Measurements from ENCODE around the gene PCNX3. TPM values are rescaled to one million over a fixed set of nuclear protein-coding genes. Genes with fewer than 3 reads are reported as not detected.
A peak's percentile ranks its signal among the peaks of the same experiment; 100 is the strongest.

The PCNX3 gene
- polyA plus RNA-seq, 1 experiment: 9.7 TPM

DNA sequence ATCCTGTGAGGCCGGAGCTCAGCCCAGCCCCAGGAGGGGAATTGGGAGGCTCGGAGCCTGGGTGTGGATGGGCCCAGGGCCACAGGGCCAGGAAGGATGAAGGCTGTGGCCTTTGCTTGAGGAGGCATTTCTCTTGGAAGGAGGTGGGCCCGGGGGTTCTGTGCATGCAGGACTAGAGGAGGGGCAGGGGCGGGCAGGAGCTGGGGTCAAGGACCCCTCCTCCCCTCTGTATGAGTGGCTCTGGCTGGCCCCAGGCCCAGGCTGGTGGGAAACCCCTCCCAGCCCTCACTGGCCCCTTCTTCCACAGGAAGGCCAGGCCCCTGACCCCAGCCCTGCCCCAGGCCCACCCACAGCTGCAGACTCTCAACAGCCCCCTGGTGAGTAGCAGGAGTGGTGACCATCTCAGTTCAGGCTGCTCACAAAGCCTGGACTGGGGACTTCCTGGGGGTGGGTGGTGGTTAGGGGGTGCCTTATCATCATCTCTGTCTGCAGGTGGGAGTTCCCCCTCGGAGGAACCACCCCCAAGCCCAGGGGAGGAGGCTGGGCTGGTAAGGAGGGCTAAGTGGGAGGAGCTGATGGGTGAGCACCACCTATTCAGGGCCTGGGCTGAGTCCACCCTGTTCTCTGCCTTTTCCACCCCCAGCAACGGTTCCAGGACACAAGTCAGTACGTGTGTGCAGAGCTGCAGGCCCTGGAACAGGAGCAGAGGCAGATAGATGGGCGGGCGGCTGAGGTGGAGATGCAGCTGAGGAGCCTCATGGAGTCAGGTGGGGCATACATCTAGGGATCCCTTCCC is 25.9 kb upstream of the PCNX3 start:
- ChIA-PET POLR2A (interaction anchor here (0.7 to 1.1 kb wide), 2 partner anchors 64 to 177 kb away, joined by 3 to 4 read pairs; no protein-coding TSS in a partner anchor), CTCF (interaction anchor here (1.0 to 1.5 kb wide), 3 partner anchors 12 to 49 kb away, joined by 3 to 5 read pairs (median 5); no protein-coding TSS in a partner anchor)
- no peak for TF ChIP-seq CTCF (IDR thresholded peaks at IDR 0.05; ENCODE audit: low read depth, low read length)
- Histone ChIP-seq H3K9me3 (ENCODE audit: control insufficient read depth, insufficient read depth, low read length) (no peaks in the 10 kb centered on the region), H3K4me3 (ENCODE audit: low read depth, low read length) (no peak overlapping the region), H3K27ac (ENCODE audit: low read depth, low read length) (no peak overlapping the region), H3K27me3 (ENCODE audit: control insufficient read depth, insufficient read depth, low read length) (no peaks in the 10 kb centered on the region)
- no peak for DNase-seq (ENCODE audit: low read depth, low spot score)

DNA sequence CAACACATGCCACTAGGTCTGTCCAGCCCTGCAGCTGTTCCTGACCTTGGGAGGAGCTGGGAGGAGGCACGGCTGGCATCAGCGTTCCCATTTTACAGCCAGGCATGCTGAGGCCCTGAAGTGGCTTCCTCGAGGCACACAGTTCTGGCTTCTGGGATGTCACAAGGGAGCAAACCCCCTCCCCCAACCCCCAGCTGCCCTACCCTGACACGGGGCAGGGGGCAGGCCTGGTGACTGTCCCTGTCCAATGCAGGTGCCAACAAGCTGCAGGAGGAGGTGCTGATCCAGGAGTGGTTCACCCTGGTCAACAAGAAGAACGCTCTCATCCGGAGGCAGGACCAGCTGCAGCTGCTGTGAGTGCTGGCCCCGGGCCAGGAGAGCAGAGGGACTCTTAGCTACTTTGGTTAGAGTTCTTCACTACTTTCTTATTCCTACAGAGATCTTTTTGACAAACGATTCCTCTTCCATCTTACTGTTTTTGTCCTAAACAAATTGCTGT is 25.3 kb upstream of the PCNX3 start:
- Histone ChIP-seq H3K4me3 (ENCODE audit: low read depth, low read length) (no peak overlapping the region), H3K27me3 (ENCODE audit: control insufficient read depth, insufficient read depth, low read length) (no peaks in the 10 kb centered on the region), H3K9me3 (ENCODE audit: control insufficient read depth, insufficient read depth, low read length) (no peaks in the 10 kb centered on the region), H3K27ac (ENCODE audit: low read depth, low read length) (no peak overlapping the region)
- POLR2A ChIA-PET: interaction anchor here (0.7 to 1.1 kb wide), 2 partner anchors 63 to 177 kb away, joined by 3 to 4 read pairs; no protein-coding TSS in a partner anchor
- peak; percentile 57 for DNase-seq (ENCODE audit: low read depth, low spot score)
- CTCF ChIA-PET: interaction anchor here (1.0 to 1.5 kb wide), 3 partner anchors 12 to 50 kb away, joined by 3 to 5 read pairs (median 5); no protein-coding TSS in a partner anchor
- TF ChIP-seq CTCF (IDR thresholded peaks at IDR 0.05; ENCODE audit: low read depth, low read length): no peak

DNA sequence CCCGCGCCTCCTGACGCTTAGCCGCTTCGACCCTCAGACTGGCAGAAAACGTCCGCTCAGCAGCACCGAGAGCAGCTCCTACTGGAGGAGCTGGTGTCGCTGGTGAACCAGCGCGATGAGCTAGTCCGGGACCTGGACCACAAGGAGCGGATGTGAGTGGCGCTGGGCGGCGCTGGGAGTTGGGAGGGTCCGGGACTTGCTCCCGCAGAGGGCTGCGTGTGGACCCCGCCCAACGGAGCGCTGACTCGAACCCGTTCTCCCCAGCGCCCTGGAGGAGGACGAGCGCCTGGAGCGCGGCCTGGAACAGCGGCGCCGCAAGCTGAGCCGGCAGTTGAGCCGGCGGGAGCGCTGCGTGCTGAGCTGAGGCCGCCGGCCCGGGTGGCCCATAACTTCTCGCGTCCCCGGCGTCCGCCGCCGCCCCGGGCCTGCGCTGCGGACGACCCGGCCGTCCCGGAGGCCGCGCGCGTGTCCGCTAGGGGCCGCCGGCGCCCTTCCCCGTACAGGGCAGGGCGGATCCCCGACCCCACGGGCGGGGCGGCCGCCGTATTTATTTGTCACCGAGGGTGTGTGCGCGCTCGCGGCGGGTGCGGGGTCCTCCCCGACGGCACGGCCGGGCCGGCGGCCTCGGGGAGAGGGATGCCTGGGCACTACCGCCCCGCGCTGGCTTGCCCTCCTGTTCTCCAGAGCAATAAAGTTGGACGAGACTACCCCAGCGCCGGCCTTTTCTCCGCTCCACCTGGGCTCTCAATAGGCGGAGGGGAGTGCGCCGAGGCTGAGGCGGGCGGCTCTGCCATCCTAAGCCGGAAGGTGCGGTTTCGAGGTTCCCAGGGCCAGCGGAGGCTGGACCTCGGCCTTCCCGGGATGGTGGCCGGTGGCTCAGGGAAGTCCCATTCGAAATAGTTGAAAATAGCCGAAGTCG is 23.4 kb upstream of the PCNX3 start:
- peak; percentile 1; the same call in 1 of the 2 replicates for TF ChIP-seq CTCF (IDR thresholded peaks at IDR 0.05; ENCODE audit: low read depth, low read length)
- H3K9me3 ChIP-seq (ENCODE audit: control insufficient read depth, insufficient read depth, low read length): no peaks in the 10 kb centered on the region
- POLR2A ChIA-PET: interaction anchor here (0.6 kb wide), 1 partner anchor 81 kb away, joined by 6 read pairs; no protein-coding TSS in a partner anchor
- no peak for DNase-seq (ENCODE audit: low read depth, low spot score)
- CTCF ChIA-PET: interaction anchor here (0.6 to 3.8 kb wide), 7 partner anchors 12 to 51 kb away, joined by 3 to 48 read pairs (median 13); partner anchors contain the start of genes FAM89B, PCNX3 and ZNRD2
- H3K27ac ChIP-seq (ENCODE audit: low read depth, low read length): no peak overlapping the region
- H3K27me3 ChIP-seq (ENCODE audit: control insufficient read depth, insufficient read depth, low read length): no peaks in the 10 kb centered on the region
- no peak overlapping the region for H3K4me3 ChIP-seq (ENCODE audit: low read depth, low read length)

- TF ChIP-seq CTCF (IDR thresholded peaks at IDR 0.05; ENCODE audit: low read depth, low read length): no peak
- POLR2A ChIA-PET: interaction anchor here (0.5 to 1.7 kb wide), 4 partner anchors 14 to 229 kb away, joined by 3 to 17 read pairs (median 4); no protein-coding TSS in a partner anchor
- Histone ChIP-seq H3K27me3 (ENCODE audit: control insufficient read depth, insufficient read depth, low read length) (no peaks in the 10 kb centered on the region), H3K27ac (ENCODE audit: low read depth, low read length) (no peak overlapping the region), H3K9me3 (ENCODE audit: control insufficient read depth, insufficient read depth, low read length) (no peaks in the 10 kb centered on the region), H3K4me3 (ENCODE audit: low read depth, low read length) (no peak overlapping the region)
- CTCF ChIA-PET: interaction anchor here (0.7 to 3.8 kb wide), 13 partner anchors 9 to 226 kb away, joined by 3 to 48 read pairs (median 7); partner anchors contain the start of genes EHBP1L1, FAM89B, PCNX3 and ZNRD2
- DNase-seq (ENCODE audit: low read depth, low spot score): no peak
These were observed 22.6 kb upstream of the PCNX3 start for GRCh38 chr11:65592858-65593517.

All from AG04450 (cell line).